Lung (tissue), 12 donors: ENCODE measurements around the gene DOCK2. TPM values are rescaled to one million over a fixed set of nuclear protein-coding genes. Genes with fewer than 3 reads are reported as not detected.

Source experiments
- ATAC-seq: fragments of 200-7000 bp; cut with Tn5 transposase; one replicate; pipeline ENCODE4 v1.9.1; 2020; ENCODE audit warnings: moderate number of reproducible peaks; ENCODE audit not compliant: insufficient read depth, low FRiP score
- DNase-seq, 3 donors: peaks; one replicate each; pipeline ENCODE4 v3.0.0-alpha.2; 2013 to 2017
- H3K27ac ChIP-seq, 2 donors: one replicate each; pipeline ENCODE4 v1.5.1; 2013; ENCODE audit warnings: mild to moderate bottlenecking in 2 of 2, moderate library complexity in 2 of 2, control low read depth in 1 of 2, inconsistent platforms in 1 of 2, low read depth in 1 of 2, low read length in 1 of 2
- H3K27me3 ChIP-seq, 3 donors: one replicate each; pipeline ENCODE4 v1.5.1; 2013; ENCODE audit warnings: low read length in 2 of 3; ENCODE audit not compliant: control insufficient read depth in 3 of 3, insufficient read depth in 3 of 3
- H3K36me3 ChIP-seq, 4 donors: one replicate each; pipeline ENCODE4 v1.5.1; 2013; ENCODE audit warnings: low read length in 4 of 4, mild to moderate bottlenecking in 1 of 4, moderate library complexity in 1 of 4; ENCODE audit not compliant: control insufficient read depth in 4 of 4, insufficient read depth in 4 of 4
- H3K4me1 ChIP-seq, 5 donors: one replicate each; pipeline ENCODE4 v1.5.1; 2013; ENCODE audit warnings: low read length in 5 of 5, mild to moderate bottlenecking in 2 of 5, moderate library complexity in 1 of 5; ENCODE audit not compliant: control insufficient read depth in 5 of 5, insufficient read depth in 5 of 5
- H3K4me3 ChIP-seq: one replicate; pipeline ENCODE4 v1.5.1; 2013; ENCODE audit warnings: mild to moderate bottlenecking, control low read depth, moderate library complexity
- H3K9ac ChIP-seq, 2 donors: one replicate each; pipeline ENCODE4 v1.5.1; 2013; ENCODE audit warnings: low read length in 2 of 2, control low read depth in 1 of 2; ENCODE audit not compliant: insufficient read depth in 1 of 2
- H3K9me3 ChIP-seq, 4 donors: one replicate each; pipeline ENCODE4 v1.5.1; 2013; ENCODE audit warnings: low read length in 3 of 4, mild to moderate bottlenecking in 1 of 4, moderate library complexity in 1 of 4; ENCODE audit not compliant: control insufficient read depth in 4 of 4, insufficient read depth in 3 of 4
- CTCF ChIP-seq: IDR thresholded peaks from 2 replicates; pipeline ENCODE4 v1.5.1; 2012; ENCODE audit warnings: mild to moderate bottlenecking; ENCODE audit errors: control extremely low read depth, extremely low read depth
- WGBS, 2 donors: extraction: QIAGEN DNeasy Blood & Tissue Kit; methylation state at CpG; one replicate each; pipeline ENCODE4 v1.1.7; 2013; 5-methylcytosine and 5-hydroxymethylcytosine counted together
- polyA plus RNA-seq, 2 donors: library from polyadenylated mRNA; stranded (reverse); fragments of 200-250 nt; gene quantifications; one replicate each; pipeline ENCODE4 v1.2.1, GENCODE V29; 2013
- total RNA-seq, 2 donors: library from RNA; depleted of rRNA in 1 of 2; stranded (reverse); fragments of >200 nt in 1 of 2; gene quantifications; one replicate each; pipeline ENCODE4 v1.2.1, GENCODE V29; 2014 to 2021
- donor health status: control.
- donor health status: control.
- donor health status: Bipolar disorder and iron deficiency.
- donor health status: healthy.
- donor health status: DM: yes; HTN: yes; CAD: no.

The DOCK2 gene
- total and polyA plus RNA-seq, 4 donors = 9.6 to 66.6 (median 43.4) TPM

GRCh38 chr5:169592937-169593650, 44.0 kb upstream of the DOCK2 start:
- Histone ChIP-seq H3K9ac (no peak overlapping the region), H3K27me3 (no peaks in the 10 kb centered on the region), H3K4me3 (no peak overlapping the region), H3K36me3 (peaks cover 10 to 39% (median 32%) of the 10 kb centered on the region in 4 donors), H3K27ac (no peak overlapping the region), H3K9me3 (no peaks in the 10 kb centered on the region), H3K4me1 (no peaks in the 10 kb centered on the region)
- DNase-seq (no peak), ATAC-seq (no peak)
- no peak for TF ChIP-seq CTCF
- WGBS, 2 donors = 97% methylated on average over 6 of the region's 6 CpGs

DNA sequence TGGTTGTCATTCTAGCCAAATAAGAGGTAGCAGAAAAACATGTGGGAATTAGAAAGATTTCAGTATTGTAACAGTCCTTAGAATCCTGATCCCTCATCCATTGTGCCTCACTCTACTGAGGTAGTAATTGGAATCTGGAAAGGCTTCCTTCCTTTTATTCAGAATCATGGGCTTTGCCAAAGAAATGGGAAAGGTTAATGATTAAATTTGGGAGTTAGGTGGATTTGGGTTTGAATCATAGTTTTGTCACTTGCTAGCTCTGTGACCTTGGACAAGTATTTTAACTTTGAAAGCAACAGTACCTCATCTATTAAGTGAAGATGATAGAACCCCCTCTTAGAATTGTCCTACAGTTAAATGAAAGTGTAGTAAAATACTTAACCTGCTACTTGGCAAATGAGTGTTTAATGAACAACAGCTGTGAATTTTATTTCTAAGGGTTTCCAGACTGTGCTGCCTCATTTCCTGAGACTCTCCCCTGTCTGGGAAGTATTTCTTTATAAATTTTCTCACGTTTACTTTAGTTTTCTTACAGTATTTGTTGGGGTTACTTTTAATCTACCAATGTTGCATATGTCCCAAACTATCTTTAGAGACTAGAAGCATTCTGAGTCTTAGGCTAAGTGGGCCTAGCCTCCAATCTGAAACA, 41.8 kb upstream of the DOCK2 start:
- H3K36me3 ChIP-seq = peaks cover 5 to 32% (median 30%) of the 10 kb centered on the region in 4 donors
- no peaks in the 10 kb centered on the region for H3K4me1 ChIP-seq
- H3K27me3 ChIP-seq = no peaks in the 10 kb centered on the region
- DNase-seq (no peak), ATAC-seq (no peak)
- 91% methylated on average over 1 of the region's 1 CpG for WGBS, 2 donors
- H3K27ac ChIP-seq = no peak overlapping the region
- no peak overlapping the region for H3K9ac ChIP-seq
- no peak for TF ChIP-seq CTCF
- no peak overlapping the region for H3K4me3 ChIP-seq
- no peaks in the 10 kb centered on the region for H3K9me3 ChIP-seq

- ATAC-seq (no peak), DNase-seq (no peak)
- no peaks in the 10 kb centered on the region for H3K27me3 ChIP-seq
- H3K4me3 ChIP-seq = no peak overlapping the region
- no peaks in the 10 kb centered on the region for H3K4me1 ChIP-seq
- H3K9ac ChIP-seq = no peak overlapping the region
- no peaks in the 10 kb centered on the region for H3K9me3 ChIP-seq
- 90 to 93% methylated on average over 4 of the region's 4 CpGs for WGBS, 2 donors
- no peak for TF ChIP-seq CTCF
- peaks cover 2 to 36% (median 24%) of the 10 kb centered on the region in 4 donors for H3K36me3 ChIP-seq
- no peak overlapping the region for H3K27ac ChIP-seq
Measured at GRCh38 chr5:169599451-169599850, 37.6 kb upstream of the DOCK2 start.
